HS-5 (cell line): ENCODE measurements around the gene PERCC1.

Experiments
- DNase-seq: peaks from one replicate; pipeline ENCODE4 v3.0.0-alpha.2; 2012; ENCODE audit warnings: low read depth

Gene PERCC1

GRCh38 chr16:1412847-1413246, 18.0 kb upstream of the PERCC1 start:
- no peak for DNase-seq

- DNase-seq = no peak
Measured at GRCh38 chr16:1413684-1414531, 17.0 kb upstream of the PERCC1 start.

GRCh38 chr16:1414532-1415260, 16.2 kb upstream of the PERCC1 start, which contains the start of gene UNKL:
TSS of gene UNKL (minus strand) at chr16:1414704. CDS start at chr16:1414691, 13 bp downstream.
- DNase-seq = no peak

- DNase-seq = no peak
Measured at GRCh38 chr16:1416521-1416941, 14.3 kb upstream of the PERCC1 start.

- DNase-seq = no peak
Measured at GRCh38 chr16:1420111-1420539, 10.8 kb upstream of the PERCC1 start.

GRCh38 chr16:1422076-1422475, 8.8 kb upstream of the PERCC1 start:
- DNase-seq = no peak

- no peak for DNase-seq
Measured at GRCh38 chr16:1424028-1424427, 6.8 kb upstream of the PERCC1 start.

- no peak for DNase-seq
Measured at GRCh38 chr16:1425616-1426370, 5.1 kb upstream of the PERCC1 start.

GRCh38 chr16:1426734-1427471, 4.0 kb upstream of the PERCC1 start:
- DNase-seq = no peak

- no peak for DNase-seq
Measured at GRCh38 chr16:1427473-1428461, 3.1 kb upstream of the PERCC1 start.

- no peak for DNase-seq
Measured at GRCh38 chr16:1428511-1428910, 2.4 kb upstream of the PERCC1 start.

GRCh38 chr16:1429012-1429411, 1.9 kb upstream of the PERCC1 start:
- no peak for DNase-seq

GRCh38 chr16:1429631-1430030, 1.2 kb upstream of the PERCC1 start:
- DNase-seq = no peak

- DNase-seq = no peak
Measured at GRCh38 chr16:1430214-1430758, 592 bp upstream of the PERCC1 start.

- no peak for DNase-seq
Measured at GRCh38 chr16:1431497-1432270, 806 bp downstream of the PERCC1 start.

- no peak for DNase-seq
Measured at GRCh38 chr16:1432388-1433262, 1.7 kb downstream of the PERCC1 start.

- no peak for DNase-seq
Measured at GRCh38 chr16:1433263-1433560, 2.3 kb downstream of the PERCC1 start.

GRCh38 chr16:1433756-1434155, 2.9 kb downstream of the PERCC1 start:
- DNase-seq = no peak
